ENCODE measurements around the gene TOE1. TPM values are rescaled to one million over a fixed set of nuclear protein-coding genes. Genes with fewer than 3 reads are reported as not detected.

TOE1 gene
- total RNA-seq, 1 experiment from 2014 or later = 11.5 TPM

DNA sequence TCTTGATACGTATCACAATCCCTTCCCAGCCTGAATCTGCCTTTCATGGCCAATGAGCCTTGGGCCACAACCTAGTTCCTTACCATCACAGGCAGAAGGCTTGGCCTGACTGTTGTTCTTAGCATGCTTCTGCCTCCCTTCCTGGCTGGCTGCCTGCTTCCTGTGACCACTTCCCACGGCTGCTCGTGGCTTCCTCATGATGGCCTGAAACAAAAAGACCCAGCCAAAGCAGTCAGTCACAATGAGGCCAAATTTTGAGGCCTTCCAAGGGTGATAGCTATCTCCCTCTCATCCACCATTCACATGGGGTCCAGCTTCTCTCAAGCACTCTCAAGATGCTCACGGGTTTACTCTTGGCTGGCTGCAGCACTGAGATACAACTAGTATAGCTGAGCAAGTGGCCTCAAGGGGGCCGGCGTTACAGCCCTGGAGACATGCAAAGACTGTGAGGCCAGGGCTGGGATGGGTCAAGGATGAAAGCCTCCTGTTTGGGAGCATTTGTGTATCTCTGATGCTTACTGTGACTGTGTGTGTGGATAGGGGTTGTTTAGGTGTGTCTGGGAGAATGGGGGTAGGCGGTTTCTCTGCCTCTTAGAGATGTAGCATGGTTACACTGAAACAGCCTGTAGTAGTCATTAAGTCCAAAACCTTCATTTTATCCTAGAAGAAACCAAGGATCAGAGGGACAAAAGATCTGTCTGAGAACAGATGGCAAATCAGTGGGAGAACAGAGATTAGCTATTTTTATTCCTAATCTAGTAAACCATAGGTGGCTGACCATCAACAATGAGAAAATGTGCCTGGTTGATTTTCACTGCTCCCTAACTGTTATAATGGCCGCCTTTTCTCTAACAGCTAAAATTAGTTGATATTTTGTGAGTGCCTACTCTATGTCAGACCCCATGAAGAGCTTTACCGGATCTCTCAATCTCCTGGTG, 5.4 kb upstream of the TOE1 start:
- Histone ChIP-seq H3K27me3 (ENCODE audit: insufficient read depth, low read length) (no peaks in the 10 kb centered on the region), H3K4me1 (ENCODE audit: control insufficient read depth in 1 of 2, insufficient read depth in 2 of 2, low read length in 2 of 2) (peaks cover 14 to 47% of the 10 kb centered on the region in 2 experiments), H3K9me2 (ENCODE audit: insufficient read depth) (no peaks in the 10 kb centered on the region), H3K4me2 (ENCODE audit: low read length) (no peak overlapping the region), H4K20me1 (ENCODE audit: insufficient read depth) (no peaks in the 10 kb centered on the region), H3K9ac (ENCODE audit: low read length) (no peak overlapping the region), H3K27ac (ENCODE audit: low read depth, low read length) (no peak overlapping the region), H3K9me3 (ENCODE audit: control insufficient read depth in 1 of 2, insufficient read depth in 1 of 2, low read depth in 1 of 2, low read length in 2 of 2) (peaks cover 0 to 3% of the 10 kb centered on the region in 2 experiments; a peak in 1 of 4 replicates), H3K4me3 (replicated peaks in 1 of 2; ENCODE audit: low read depth in 1 of 2, low read length in 2 of 2) (no peak overlapping the region), H2AFZ (ENCODE audit: low read depth, low read length, poor library complexity, severe bottlenecking) (no peak overlapping the region), H3K36me3 (ENCODE audit: control insufficient read depth in 1 of 2, insufficient read depth in 2 of 2, low read length in 2 of 2) (peaks cover 0 to 11% of the 10 kb centered on the region in 2 experiments; a peak in 1 of 4 replicates), H3K79me2 (ENCODE audit: insufficient read depth, low read length) (peaks cover 9% of the 10 kb centered on the region; the same call in 1 of the 2 replicates)
- CTCF ChIA-PET = no interaction called here
- no TSS peak for BruUV-seq (replicated peaks)
- TF ChIP-seq, protein P1, sequence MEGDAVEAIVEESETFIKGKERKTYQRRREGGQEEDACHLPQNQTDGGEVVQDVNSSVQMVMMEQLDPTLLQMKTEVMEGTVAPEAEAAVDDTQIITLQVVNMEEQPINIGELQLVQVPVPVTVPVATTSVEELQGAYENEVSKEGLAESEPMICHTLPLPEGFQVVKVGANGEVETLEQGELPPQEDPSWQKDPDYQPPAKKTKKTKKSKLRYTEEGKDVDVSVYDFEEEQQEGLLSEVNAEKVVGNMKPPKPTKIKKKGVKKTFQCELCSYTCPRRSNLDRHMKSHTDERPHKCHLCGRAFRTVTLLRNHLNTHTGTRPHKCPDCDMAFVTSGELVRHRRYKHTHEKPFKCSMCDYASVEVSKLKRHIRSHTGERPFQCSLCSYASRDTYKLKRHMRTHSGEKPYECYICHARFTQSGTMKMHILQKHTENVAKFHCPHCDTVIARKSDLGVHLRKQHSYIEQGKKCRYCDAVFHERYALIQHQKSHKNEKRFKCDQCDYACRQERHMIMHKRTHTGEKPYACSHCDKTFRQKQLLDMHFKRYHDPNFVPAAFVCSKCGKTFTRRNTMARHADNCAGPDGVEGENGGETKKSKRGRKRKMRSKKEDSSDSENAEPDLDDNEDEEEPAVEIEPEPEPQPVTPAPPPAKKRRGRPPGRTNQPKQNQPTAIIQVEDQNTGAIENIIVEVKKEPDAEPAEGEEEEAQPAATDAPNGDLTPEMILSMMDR (IDR thresholded peaks at IDR 0.05 in 2 of 3, conservative IDR thresholded peaks at IDR 0.05 in 1 of 3; ENCODE audit: borderline replicate concordance in 1 of 3, insufficient read depth in 1 of 3, low read depth in 2 of 3, low read length in 2 of 3) = 0 out of 6 replicates have a peak, but pooled peaks of 1 of the 3 experiments have one; percentile 12
- no peak for TF ChIP-seq EZH2phosphoT487 (IDR thresholded peaks at IDR 0.05; ENCODE audit: borderline replicate concordance)
- ATAC-seq (peak; percentile 52; the same call in 1 of the 2 replicates), DNase-seq (ENCODE audit: low read depth, low spot score) (no peak)
- RAD21 ChIA-PET (ENCODE audit: low non-redundant PET in 1 of 2, low total read pairs in 2 of 2, uncharacterized antibody in 2 of 2, unreplicated experiment in 2 of 2) = no interaction called here
- POLR2A ChIA-PET = no interaction called here
- intact Hi-C loops (cut with micrococcal nuclease) = no loop called here

DNA sequence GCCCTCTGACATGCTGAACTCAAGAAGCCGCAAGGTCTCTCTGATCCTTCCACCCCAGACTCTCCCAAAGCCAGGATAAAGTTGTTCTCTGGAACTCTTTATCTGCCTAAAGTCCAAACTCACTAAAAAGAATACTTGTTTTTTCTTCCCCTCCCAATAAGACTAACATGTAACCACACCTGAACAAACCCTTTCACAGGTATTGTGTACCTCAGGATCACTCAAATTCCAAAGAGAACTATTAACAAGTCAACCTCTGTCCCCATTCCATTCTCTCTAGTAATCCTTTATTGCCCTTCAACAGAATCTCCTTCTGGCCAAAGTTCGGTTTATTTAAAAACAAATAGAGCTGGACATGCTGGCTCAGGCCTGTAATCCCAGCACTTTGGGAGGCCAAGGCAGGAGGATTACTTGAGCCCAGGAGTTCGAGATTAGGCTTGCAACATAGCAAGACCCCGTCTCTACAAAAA, 4.1 kb upstream of the TOE1 start:
- Histone ChIP-seq H3K79me2 (ENCODE audit: insufficient read depth, low read length) (peaks cover 20% of the 10 kb centered on the region), H3K4me1 (ENCODE audit: control insufficient read depth in 1 of 2, insufficient read depth in 2 of 2, low read length in 2 of 2) (peaks cover 15 to 48% of the 10 kb centered on the region in 2 experiments), H4K20me1 (ENCODE audit: insufficient read depth) (no peaks in the 10 kb centered on the region), H3K27ac (ENCODE audit: low read depth, low read length) (peak overlapping the region; percentile 18; the same call in 1 of the 2 replicates), H3K4me2 (ENCODE audit: low read length) (peak overlapping the region; percentile 59), H2AFZ (ENCODE audit: low read depth, low read length, poor library complexity, severe bottlenecking) (no peak overlapping the region), H3K9ac (ENCODE audit: low read length) (peak overlapping the region; percentile 35), H3K4me3 (replicated peaks in 1 of 2; ENCODE audit: low read depth in 1 of 2, low read length in 2 of 2) (peak overlapping the region in 1 of 2 experiments; percentile 26; a peak in 1 of 4 replicates), H3K9me2 (ENCODE audit: insufficient read depth) (no peaks in the 10 kb centered on the region), H3K36me3 (ENCODE audit: control insufficient read depth in 1 of 2, insufficient read depth in 2 of 2, low read length in 2 of 2) (peaks cover 0 to 11% of the 10 kb centered on the region in 2 experiments; a peak in 1 of 4 replicates), H3K27me3 (ENCODE audit: insufficient read depth, low read length) (no peaks in the 10 kb centered on the region), H3K9me3 (ENCODE audit: control insufficient read depth in 1 of 2, insufficient read depth in 1 of 2, low read depth in 1 of 2, low read length in 2 of 2) (peaks cover 0 to 3% of the 10 kb centered on the region in 2 experiments; a peak in 1 of 4 replicates)
- intact Hi-C loops (cut with micrococcal nuclease) = no loop called here
- DNase-seq (ENCODE audit: low read depth, low spot score) = no peak
- ChIA-PET CTCF (no interaction called here), POLR2A (no interaction called here), RAD21 (ENCODE audit: low non-redundant PET in 1 of 2, low total read pairs in 2 of 2, uncharacterized antibody in 2 of 2, unreplicated experiment in 2 of 2) (no interaction called here)
- BruUV-seq (replicated peaks) = no TSS peak
- no peak for ATAC-seq
- TF ChIP-seq, protein P2, sequence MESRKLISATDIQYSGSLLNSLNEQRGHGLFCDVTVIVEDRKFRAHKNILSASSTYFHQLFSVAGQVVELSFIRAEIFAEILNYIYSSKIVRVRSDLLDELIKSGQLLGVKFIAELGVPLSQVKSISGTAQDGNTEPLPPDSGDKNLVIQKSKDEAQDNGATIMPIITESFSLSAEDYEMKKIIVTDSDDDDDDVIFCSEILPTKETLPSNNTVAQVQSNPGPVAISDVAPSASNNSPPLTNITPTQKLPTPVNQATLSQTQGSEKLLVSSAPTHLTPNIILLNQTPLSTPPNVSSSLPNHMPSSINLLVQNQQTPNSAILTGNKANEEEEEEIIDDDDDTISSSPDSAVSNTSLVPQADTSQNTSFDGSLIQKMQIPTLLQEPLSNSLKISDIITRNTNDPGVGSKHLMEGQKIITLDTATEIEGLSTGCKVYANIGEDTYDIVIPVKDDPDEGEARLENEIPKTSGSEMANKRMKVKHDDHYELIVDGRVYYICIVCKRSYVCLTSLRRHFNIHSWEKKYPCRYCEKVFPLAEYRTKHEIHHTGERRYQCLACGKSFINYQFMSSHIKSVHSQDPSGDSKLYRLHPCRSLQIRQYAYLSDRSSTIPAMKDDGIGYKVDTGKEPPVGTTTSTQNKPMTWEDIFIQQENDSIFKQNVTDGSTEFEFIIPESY (IDR thresholded peaks at IDR 0.05; ENCODE audit: extremely low read depth, insufficient replicate concordance, low read length) = no peak
- no peak for TF ChIP-seq EZH2phosphoT487 (IDR thresholded peaks at IDR 0.05; ENCODE audit: borderline replicate concordance)
- TF ChIP-seq POLR2A (IDR thresholded peaks at IDR 0.05; ENCODE audit: borderline replicate concordance, extremely low read depth, insufficient read depth, insufficient read length) = no peak
- no peak for TF ChIP-seq EGR1 (IDR thresholded peaks at IDR 0.05; ENCODE audit: low read depth)
- TF ChIP-seq ZFX (IDR thresholded peaks at IDR 0.05) = no peak
- TF ChIP-seq POLR2AphosphoS5 (IDR thresholded peaks at IDR 0.05; ENCODE audit: low read depth, low read length) = no peak
- TF ChIP-seq, protein P1 (IDR thresholded peaks at IDR 0.05 in 2 of 3, conservative IDR thresholded peaks at IDR 0.05 in 1 of 3; ENCODE audit: borderline replicate concordance in 1 of 3, insufficient read depth in 1 of 3, low read depth in 2 of 3, low read length in 2 of 3) = no peak
- TF ChIP-seq SRF (IDR thresholded peaks at IDR 0.05; ENCODE audit: low read depth) = no peak
- no peak for TF ChIP-seq SP1 (IDR thresholded peaks at IDR 0.05; ENCODE audit: low read depth)
- no peak for TF ChIP-seq EZH2 (IDR thresholded peaks at IDR 0.05)

All from HCT116 (cell line).